Left ventricle myocardium superior (tissue), 1 donor: Measurements from ENCODE around the gene FOXP2. TPM values are rescaled to one million over a fixed set of nuclear protein-coding genes. Genes with fewer than 3 reads are reported as not detected.

Experiments used
- microRNA-seq: library from miRNA; unstranded; fragments of <30 nt; microRNA quantifications from one replicate; pipeline ENCODE4 v1.2.0, GENCODE V29; 2020; ENCODE audit warnings: borderline number of aligned reads
- total RNA-seq: library from RNA; stranded (reverse); fragmentation: NEBNext Ultra II Directional; extraction: Animal tissue kit (Norgen Biotek cat#: 25700); gene quantifications from one replicate; pipeline ENCODE4 v1.2.1, GENCODE V29; 2021
- donor health status: DM: no; HTN: yes; CAD: no; lungs with severe emphysema.

FOXP2 gene
- total RNA-seq, 1 donor from 2014 or later, result 1.2 TPM

Small RNAs within 50 kb of the gene (microRNA-seq; reads per million reads assigned to microRNA genes)
- gene MIR3666, result not detected
